B cell (primary cell): ENCODE data around the gene UBE2O. TPM values are rescaled to one million over a fixed set of nuclear protein-coding genes. Genes with fewer than 3 reads are reported as not detected.

Source experiments
- ATAC-seq: fragments of 200-7000 bp; cut with Tn5 transposase; one replicate; pipeline ENCODE4 v1.10.0; 2021; ENCODE audit warnings: low read depth, mild to moderate bottlenecking, moderate number of reproducible peaks, moderate library complexity
- CTCF ChIA-PET: fragments of 350-600 bp; sonication (Branson Sonifier 250); formaldehyde crosslinking; loops from one replicate; lab custom pipeline; 2021; ENCODE audit warnings: antibody characterized with exemption, inconsistent platforms; lab: Charles Lee
- POLR2A ChIA-PET: fragments of 350-600 bp; sonication (Branson Sonifier 250); formaldehyde crosslinking; loops from one replicate; lab custom pipeline; 2021; ENCODE audit warnings: antibody characterized with exemption; lab: Charles Lee
- DNase-seq: peaks from one replicate; pipeline ENCODE4 v3.0.0; 2013
- H2AFZ ChIP-seq: 2 replicates; pipeline ENCODE4 v1.6.1; 2012; ENCODE audit warnings: mild to moderate bottlenecking, low read depth, low read length; ENCODE audit not compliant: insufficient read depth, poor library complexity, severe bottlenecking
- H3K27ac ChIP-seq, 2 donors: 1 replicate in 1 of 2; 2 replicates in 1 of 2; pipeline ENCODE4 v1.5.1; 2012 to 2013; ENCODE audit warnings: low read length in 2 of 2, mild to moderate bottlenecking in 2 of 2, moderate library complexity in 1 of 2
- H3K27me3 ChIP-seq, 4 experiments: fragments of 200-600 bp in 1 of 4; sonication (generic) in 1 of 4; replicated peaks in 1 of 4; 1 replicate in 2 of 4; 2 replicates in 2 of 4; pipeline versions ENCODE4 v1.6.1 to v1.7.0; 2013 to 2016; ENCODE audit warnings: low read length in 3 of 4, mild to moderate bottlenecking in 2 of 4, mixed read lengths in 1 of 4, moderate library complexity in 1 of 4; ENCODE audit not compliant: insufficient read depth in 4 of 4, control insufficient read depth in 3 of 4; ENCODE audit errors: control extremely low read depth in 1 of 4
- H3K36me3 ChIP-seq, 2 experiments: replicated peaks in 1 of 2; 1 replicate in 1 of 2; 2 replicates in 1 of 2; pipeline versions ENCODE4 v1.6.1 to v1.7.1; 2013; ENCODE audit warnings: low read length in 1 of 2; ENCODE audit not compliant: insufficient read depth in 2 of 2, control insufficient read depth in 1 of 2; ENCODE audit errors: control extremely low read depth in 1 of 2, extremely low read depth in 1 of 2
- H3K4me1 ChIP-seq, 2 donors: fragments of 200-600 bp in 1 of 2; sonication (generic) in 1 of 2; 1 replicate in 1 of 2; 2 replicates in 1 of 2; pipeline versions ENCODE4 v1.5.1 to v1.6.1; 2013 to 2017; ENCODE audit warnings: low read length in 2 of 2; ENCODE audit not compliant: control insufficient read depth in 2 of 2, insufficient read depth in 2 of 2
- H3K4me2 ChIP-seq: replicated peaks from 2 replicates; pipeline ENCODE3; 2012; ENCODE audit warnings: mild to moderate bottlenecking, low read depth, low read length; ENCODE audit not compliant: poor library complexity, severe bottlenecking
- H3K4me3 ChIP-seq, 5 experiments: fragments of 200-600 bp in 1 of 5; sonication (generic) in 1 of 5; 1 replicate in 3 of 5; 2 replicates in 2 of 5; pipeline versions ENCODE4 v1.5.1 to v1.7.0; 2011 to 2016; ENCODE audit warnings: low read length in 4 of 5, mild to moderate bottlenecking in 4 of 5, low read depth in 2 of 5, control low read depth in 1 of 5, moderate library complexity in 1 of 5; ENCODE audit not compliant: insufficient read depth in 1 of 5; ENCODE audit errors: control extremely low read depth in 1 of 5, extremely low read depth in 1 of 5
- H3K79me2 ChIP-seq: fragments of 200-600 bp; sonication (generic); one replicate; pipeline ENCODE4 v1.6.0; 2016; ENCODE audit warnings: low read length; ENCODE audit not compliant: control insufficient read depth, insufficient read depth
- H3K9ac ChIP-seq: fragments of 200-600 bp; sonication (generic); 2 replicates; pipeline ENCODE4 v1.6.1; 2017; ENCODE audit warnings: mild to moderate bottlenecking, low read length, moderate library complexity
- H3K9me3 ChIP-seq, 3 donors: one replicate each; pipeline versions ENCODE4 v1.6.1 to v1.7.1; 2013; ENCODE audit warnings: low read length in 2 of 3; ENCODE audit not compliant: control insufficient read depth in 2 of 3, insufficient read depth in 1 of 3; ENCODE audit errors: control extremely low read depth in 1 of 3
- H4K20me1 ChIP-seq: 2 replicates; pipeline ENCODE4 v1.6.0; 2012; ENCODE audit warnings: mild to moderate bottlenecking, low read length; ENCODE audit not compliant: insufficient read depth, control insufficient read depth, poor library complexity, severe bottlenecking
- H3K27ac Mint-ChIP-seq: one replicate; pipeline ENCODE4 v1.8.0; 2021; ENCODE audit warnings: mixed read lengths
- H3K27me3 Mint-ChIP-seq: one replicate; pipeline ENCODE4 v1.8.0; 2021; ENCODE audit warnings: mixed read lengths
- H3K4me1 Mint-ChIP-seq: one replicate; pipeline ENCODE4 v1.8.0; 2021; ENCODE audit warnings: mixed read lengths
- H3K4me3 Mint-ChIP-seq: one replicate; pipeline ENCODE4 v1.8.0; 2021; ENCODE audit warnings: mixed read lengths
- H3K9me3 Mint-ChIP-seq: one replicate; pipeline ENCODE4 v1.8.0; 2022; ENCODE audit warnings: mixed read lengths; ENCODE audit not compliant: insufficient read depth
- CTCF ChIP-seq: fragments of 200-600 bp; IDR thresholded peaks from one replicate; pipeline ENCODE4 v1.8.0; 2022; ENCODE audit warnings: antibody characterized with exemption, mild to moderate bottlenecking
- EZH2 ChIP-seq: IDR thresholded peaks from 2 replicates; pipeline ENCODE4 v1.6.1; 2012; ENCODE audit warnings: borderline replicate concordance, low read depth, mild to moderate bottlenecking, moderate library complexity, low read length; ENCODE audit not compliant: insufficient read depth, poor library complexity, severe bottlenecking
- WGBS: methylation state at CpG from one replicate; pipeline ENCODE4 v1.1.5; 2013; ENCODE audit warnings: missing lambda C conversion rate; ENCODE audit not compliant: insufficient coverage; 5-methylcytosine and 5-hydroxymethylcytosine counted together
- intact Hi-C: fragments of 100-400 bp; cut with micrococcal nuclease; formaldehyde crosslinking; loops from one replicate; pipeline ENCODE4 v1.10.0; 2022
- polyA plus RNA-seq: library from polyadenylated mRNA; depleted of rRNA; stranded (reverse); fragments of >200 nt; gene quantifications from 2 replicates; pipeline ENCODE4 v1.2.3, GENCODE V29; 2012
- total RNA-seq, 2 donors: library from RNA; stranded (reverse); fragments of 120-200 nt in 1 of 2; gene quantifications; 1 replicate in 1 of 2; 2 replicates in 1 of 2; pipeline versions ENCODE4 v1.2.3 to v1.2.4, GENCODE V29; 2013 to 2022

Gene UBE2O
- total and polyA plus RNA-seq, 2 donors (not counting 1 experiment from before 2014, with no cell fraction given), result 41.3 to 54.0 TPM

- H3K4me3 Mint-ChIP-seq, result peak overlapping the region; percentile 85
- TF ChIP-seq EZH2 (no peak), CTCF (no peak)
- DNase-seq (no peak), ATAC-seq (peak; percentile 32)
- ChIA-PET POLR2A (interaction anchor here (0.6 to 0.7 kb wide), 2 partner anchors 14 to 365 kb away, joined by 3 read pairs; no protein-coding TSS in a partner anchor), CTCF (interaction anchor here (3.9 to 10.1 kb wide), 3 partner anchors 15 to 30 kb away, joined by 18 to 94 read pairs (median 32); partner anchors contain the start of gene PRPSAP1)
- H3K27me3 ChIP-seq, result peaks cover 0 to 24% (median 8%) of the 10 kb centered on the region in 4 experiments
- H3K9me3 Mint-ChIP-seq, result no peaks in the 10 kb centered on the region
- peaks cover 17% of the 10 kb centered on the region for H3K4me1 Mint-ChIP-seq
- intact Hi-C loops, result no loop called here
- peaks cover 12% of the 10 kb centered on the region for H3K27me3 Mint-ChIP-seq
- peak overlapping the region; percentile 40 to 71 (median 58) for H3K4me3 ChIP-seq
- peaks cover 26 to 29% of the 10 kb centered on the region in 2 donors for H3K4me1 ChIP-seq
- H4K20me1 ChIP-seq, result peaks cover 11% of the 10 kb centered on the region
- H3K9me3 ChIP-seq, result no peaks in the 10 kb centered on the region
- H3K79me2 ChIP-seq, result no peaks in the 10 kb centered on the region
- no peak overlapping the region for H3K27ac ChIP-seq
- under 1% methylated on average over 73 of the region's 80 CpGs for whole genome bisulfite sequencing
- peak overlapping the region; percentile 100 for H3K4me2 ChIP-seq
- H3K27ac Mint-ChIP-seq, result no peak overlapping the region
- peak overlapping the region; percentile 85 for H2AFZ ChIP-seq
- H3K9ac ChIP-seq, result peak overlapping the region; percentile 70
- no peaks in the 10 kb centered on the region for H3K36me3 ChIP-seq
Observed at GRCh38 chr17:76382803-76383545, 70.0 kb downstream of the UBE2O start.

- Histone ChIP-seq H3K9ac (peak overlapping the region; percentile 70), H3K4me3 (peak overlapping the region in 3 of 5 experiments; percentile 58 to 71 (median 62)), H3K79me2 (no peaks in the 10 kb centered on the region), H3K27me3 (peaks cover 0 to 24% (median 8%) of the 10 kb centered on the region in 4 experiments), H3K4me2 (peak overlapping the region; percentile 100), H3K36me3 (no peaks in the 10 kb centered on the region), H3K9me3 (no peaks in the 10 kb centered on the region), H2AFZ (peak overlapping the region; percentile 85), H3K4me1 (peaks cover 26 to 29% of the 10 kb centered on the region in 2 donors), H3K27ac (no peak overlapping the region), H4K20me1 (peaks cover 11% of the 10 kb centered on the region)
- ATAC-seq (no peak), DNase-seq (no peak)
- WGBS, result 22% methylated on average over 20 of the region's 21 CpGs
- no peak overlapping the region for H3K27ac Mint-ChIP-seq
- POLR2A ChIA-PET, result no interaction called here
- peaks cover 15% of the 10 kb centered on the region for H3K27me3 Mint-ChIP-seq
- CTCF ChIA-PET, result interaction anchor here (0.6 to 10.1 kb wide), 4 partner anchors 15 to 256 kb away, joined by 3 to 94 read pairs (median 12); no protein-coding TSS in a partner anchor
- peaks cover 17% of the 10 kb centered on the region for H3K4me1 Mint-ChIP-seq
- peak overlapping the region; percentile 85 for H3K4me3 Mint-ChIP-seq
- intact Hi-C loops, result no loop called here
- H3K9me3 Mint-ChIP-seq, result no peaks in the 10 kb centered on the region
- no peak for TF ChIP-seq EZH2
- TF ChIP-seq CTCF, result no peak
Observed at GRCh38 chr17:76382351-76382802, 70.6 kb downstream of the UBE2O start.
